ENCODE measurements around the gene TMEM143.

Gene TMEM143

GRCh38 chr19:48354332-48354992, 9.3 kb downstream of the TMEM143 start:
- peak; percentile 54 for DNase-seq

- no peak for DNase-seq
These were observed 10.1 kb downstream of the TMEM143 start for GRCh38 chr19:48353677-48354076.

- DNase-seq = peak; percentile 80
These were observed 12.4 kb downstream of the TMEM143 start for GRCh38 chr19:48351341-48351752.

- DNase-seq = no peak
These were observed 12.9 kb downstream of the TMEM143 start for GRCh38 chr19:48350856-48351255.

GRCh38 chr19:48348737-48349136, 15.0 kb downstream of the TMEM143 start:
- DNase-seq = no peak

DNA sequence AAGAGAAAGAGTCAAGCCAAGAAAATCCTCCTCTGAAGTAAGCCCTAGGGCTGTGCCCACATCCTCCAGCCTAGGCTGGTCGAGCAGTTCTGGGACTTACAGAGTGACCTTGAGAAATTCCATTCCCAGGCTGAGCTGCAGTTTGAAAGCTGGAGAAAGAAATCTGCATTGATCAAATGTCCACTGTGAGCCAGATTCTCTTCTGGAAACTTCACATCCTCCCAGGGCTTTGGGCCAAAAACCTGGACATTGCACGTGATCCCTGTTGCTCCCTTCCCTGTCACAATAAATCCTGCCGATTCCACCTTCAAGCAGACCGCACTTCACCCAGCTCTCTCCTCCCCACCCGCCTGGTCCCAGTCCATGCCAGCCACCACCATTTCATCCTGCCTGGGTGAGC, 15.7 kb downstream of the TMEM143 start:
- DNase-seq = no peak

DNA sequence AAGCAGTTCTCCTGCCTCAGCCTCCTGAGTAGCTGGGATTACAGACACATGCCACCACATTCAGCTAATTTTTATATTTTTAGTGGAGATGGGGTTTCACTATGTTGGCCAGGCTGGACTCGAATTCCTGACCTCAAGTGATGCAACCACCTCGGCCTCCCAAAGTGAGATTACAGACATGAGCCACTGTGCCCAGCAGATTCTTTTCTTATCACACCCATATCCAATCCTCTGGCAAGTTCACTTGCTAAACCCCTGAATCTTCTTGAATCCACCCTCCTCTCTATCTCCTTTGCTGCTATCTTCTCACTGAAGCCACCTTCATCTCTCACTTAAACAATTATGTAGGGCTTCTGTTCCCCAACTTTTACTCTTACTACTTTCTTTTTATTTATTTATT, 17.5 kb downstream of the TMEM143 start:
- no peak for DNase-seq

- DNase-seq = no peak
These were observed 18.8 kb downstream of the TMEM143 start for GRCh38 chr19:48344892-48345291.

GRCh38 chr19:48342841-48343540, 20.7 kb downstream of the TMEM143 start:
- DNase-seq = no peak

DNA sequence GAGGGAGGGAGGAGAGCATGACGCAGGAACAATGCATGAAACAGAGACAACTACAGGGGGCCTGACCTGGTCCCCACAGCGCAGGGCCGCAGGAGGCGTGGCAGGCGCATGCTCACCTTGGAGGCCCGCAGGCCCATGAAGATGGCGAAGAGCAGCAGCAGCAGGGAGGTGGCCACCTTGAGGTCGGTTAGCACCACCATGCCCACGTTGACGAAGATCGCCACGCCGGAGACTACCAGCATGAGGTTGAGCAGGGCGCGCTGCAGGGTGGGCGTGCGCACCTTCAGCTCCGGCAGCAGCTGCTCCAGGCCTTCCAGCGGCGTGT, 21.4 kb downstream of the TMEM143 start:
- DNase-seq = no peak

DNA sequence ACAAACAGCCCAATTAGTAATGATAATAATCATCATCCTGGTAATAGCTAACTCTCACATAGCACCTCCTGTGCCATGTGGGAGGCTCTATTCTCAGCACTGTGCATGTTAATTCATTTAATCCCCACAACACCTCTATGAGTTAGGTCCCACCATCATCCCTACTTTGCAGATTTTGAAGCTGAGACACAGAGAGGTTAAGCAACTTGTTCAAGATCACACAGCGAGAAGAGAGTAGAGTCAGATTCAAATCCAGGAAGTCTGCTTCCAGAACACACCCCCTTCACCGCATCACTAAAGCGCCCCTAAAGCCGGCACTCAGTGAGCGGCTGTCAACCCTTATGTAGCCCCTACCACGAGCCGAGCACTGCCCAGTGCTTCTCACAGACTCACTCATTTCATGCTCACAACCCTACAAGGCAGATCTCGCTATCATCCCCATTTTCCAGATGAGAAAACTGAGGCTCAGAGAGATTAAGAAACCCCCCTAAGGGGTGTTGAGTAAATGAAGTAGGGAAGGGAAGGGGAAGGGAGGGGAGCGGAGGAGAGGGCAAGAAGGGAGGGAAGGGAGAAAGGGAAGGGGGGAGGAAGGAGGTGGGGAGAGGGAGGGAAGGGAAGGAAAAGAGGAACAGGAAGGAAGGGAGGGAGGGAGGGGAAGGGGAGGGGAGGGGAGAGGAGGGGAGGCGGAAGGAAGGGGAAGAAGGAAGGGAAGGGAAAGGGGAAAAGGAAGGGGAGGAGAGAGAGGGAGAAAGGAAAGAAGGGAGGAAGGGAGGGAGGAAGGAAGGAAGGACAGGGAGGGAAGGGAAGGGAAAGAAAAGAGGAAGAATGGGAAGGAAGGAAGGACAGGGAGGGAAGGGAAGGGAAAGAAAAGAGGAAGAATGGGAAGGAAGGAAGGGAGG, 22.0 kb downstream of the TMEM143 start:
- DNase-seq = no peak

- peak; percentile 53 for DNase-seq
These were observed 22.7 kb downstream of the TMEM143 start for GRCh38 chr19:48340995-48341394.

- DNase-seq = no peak
These were observed 24.8 kb downstream of the TMEM143 start for GRCh38 chr19:48338802-48339503.

- DNase-seq = no peak
These were observed 25.4 kb downstream of the TMEM143 start for GRCh38 chr19:48338253-48338755.

- DNase-seq = peak; percentile 90
These were observed 30.0 kb downstream of the TMEM143 start for GRCh38 chr19:48333467-48334384.

GRCh38 chr19:48332662-48333466, 30.9 kb downstream of the TMEM143 start:
- peak; percentile 97 for DNase-seq

DNA sequence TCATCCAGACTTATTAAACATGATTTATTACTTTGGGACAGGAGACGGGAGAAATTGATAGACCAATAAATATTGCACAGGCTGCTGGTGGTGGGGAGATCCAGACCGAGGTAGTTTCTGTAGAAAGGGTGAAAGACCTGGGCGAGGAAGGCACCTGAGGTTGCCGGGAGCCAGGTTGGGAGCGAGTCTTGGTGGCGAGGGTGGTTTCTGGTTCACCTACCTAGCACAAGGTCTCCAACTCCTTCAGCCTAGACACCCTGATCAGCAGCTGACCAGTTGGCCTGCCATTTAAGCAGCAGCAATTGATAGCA, 31.4 kb downstream of the TMEM143 start:
- no peak for DNase-seq

GRCh38 chr19:48330012-48330681, 33.6 kb downstream of the TMEM143 start:
- peak; percentile 95 for DNase-seq

DNA sequence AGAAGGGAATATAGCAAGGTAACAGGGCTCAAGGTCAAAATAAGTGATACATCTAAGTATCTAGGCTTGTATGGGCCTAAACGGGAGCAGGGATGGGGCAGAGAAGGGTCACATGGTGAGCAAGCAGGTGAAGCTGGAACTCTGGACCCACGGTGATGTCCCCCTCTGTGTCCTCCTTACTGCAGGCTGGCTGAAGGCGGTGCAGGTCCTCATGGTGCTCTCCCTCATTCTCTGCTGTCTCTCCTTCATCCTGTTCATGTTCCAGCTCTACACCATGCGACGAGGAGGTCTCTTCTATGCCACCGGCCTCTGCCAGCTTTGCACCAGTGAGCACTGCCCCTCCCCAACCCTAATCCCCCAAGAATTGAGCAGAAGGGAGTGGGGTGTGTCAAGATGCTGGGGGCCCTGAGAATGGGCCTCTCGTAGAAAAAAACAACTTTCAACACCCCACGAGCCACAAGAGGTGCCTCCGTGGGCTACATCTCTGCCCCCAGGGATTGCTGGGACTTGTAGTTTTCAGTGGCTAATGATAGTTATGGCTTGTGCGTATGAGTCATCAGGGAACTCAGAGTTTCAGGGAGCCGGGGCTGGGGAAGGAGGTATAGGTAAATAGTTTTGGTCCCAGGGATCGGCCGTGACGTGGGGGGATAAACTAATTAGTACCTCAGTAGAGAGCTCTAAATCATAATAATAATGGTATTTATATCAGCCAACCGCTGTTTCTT, 34.4 kb downstream of the TMEM143 start:
- no peak for DNase-seq
